SK-N-SH (cell line): Measurements from ENCODE around the gene SOX13. TPM values are rescaled to one million over a fixed set of nuclear protein-coding genes. Genes with fewer than 3 reads are reported as not detected.
A peak's percentile ranks its signal among the peaks of the same experiment; 100 is the strongest.

Experiments used
- CTCF ChIA-PET: fragments of 300-600, 350-600 bp; formaldehyde crosslinking; extraction: SDS; loops from one replicate; lab custom pipeline; 2021; lab: Yijun Ruan, JAX
- POLR2A ChIA-PET: fragments of 350-600 bp; sonication (Branson Sonifier 250); formaldehyde crosslinking; extraction: SDS; loops from one replicate; lab custom pipeline; 2020; ENCODE audit warnings: antibody characterized with exemption, inconsistent platforms; lab: Yijun Ruan, JAX
- DNase-seq: peaks from one replicate; pipeline ENCODE4 v3.0.0; 2012
- H2AFZ ChIP-seq: fragments of 200-600 bp; sonication (generic); 2 replicates; pipeline ENCODE4 v1.8.1; 2016; ENCODE audit warnings: antibody characterized with exemption, mild to moderate bottlenecking, low read depth
- H3F3A ChIP-seq: fragments of 200-600 bp; sonication (generic); replicated peaks from 2 replicates; pipeline ENCODE3; 2016; ENCODE audit warnings: antibody characterized with exemption, mild to moderate bottlenecking; ENCODE audit not compliant: insufficient read depth
- H3K27ac ChIP-seq, 2 experiments: fragments of 200-500 bp in 1 of 2; fragments of 200-600 bp in 1 of 2; sonication (Bioruptor generic) in 1 of 2; sonication (generic), shearing (Covaris generic) in 1 of 2; 2 replicates each; pipeline versions ENCODE4 v1.5.1 to v1.6.1; 2014 to 2016; ENCODE audit warnings: low read depth in 2 of 2, inconsistent platforms in 1 of 2, low read length in 1 of 2, mild to moderate bottlenecking in 1 of 2, mixed read lengths in 1 of 2
- H3K27me3 ChIP-seq: fragments of 200-600 bp; sonication (generic), shearing (Covaris generic); 2 replicates; pipeline ENCODE4 v1.6.1; 2016; ENCODE audit warnings: mixed run types; ENCODE audit not compliant: insufficient read depth
- H3K36me3 ChIP-seq, 2 experiments: fragments of 200-500 bp in 1 of 2; fragments of 200-600 bp in 1 of 2; sonication (Bioruptor generic) in 1 of 2; sonication (generic) in 1 of 2; replicated peaks in 1 of 2; 2 replicates each; pipeline versions ENCODE3 to v1.5.1; 2014 to 2016; ENCODE audit warnings: low read length in 1 of 2, mild to moderate bottlenecking in 1 of 2; ENCODE audit not compliant: insufficient read depth in 2 of 2, control insufficient read depth in 1 of 2
- H3K4me1 ChIP-seq, 2 experiments: fragments of 200-500 bp in 1 of 2; fragments of 200-600 bp in 1 of 2; sonication (Bioruptor generic) in 1 of 2; sonication (generic), shearing (Covaris generic) in 1 of 2; 2 replicates each; pipeline versions ENCODE4 v1.5.1 to v1.6.1; 2014 to 2016; ENCODE audit warnings: low read depth in 1 of 2, low read length in 1 of 2, mixed run types in 1 of 2; ENCODE audit not compliant: insufficient read depth in 2 of 2, control insufficient read depth in 1 of 2
- H3K4me2 ChIP-seq: fragments of 200-600 bp; sonication (generic), shearing (Covaris generic); 2 replicates; pipeline ENCODE4 v1.6.1; 2017; ENCODE audit warnings: mixed run types
- H3K4me3 ChIP-seq, 2 experiments: fragments of 200-500 bp in 1 of 2; fragments of 200-600 bp in 1 of 2; sonication (Bioruptor generic) in 1 of 2; sonication (generic), shearing (Covaris generic) in 1 of 2; 2 replicates each; pipeline versions ENCODE4 v1.5.1 to v1.8.1; 2014 to 2016; ENCODE audit warnings: low read depth in 2 of 2, inconsistent platforms in 1 of 2, low read length in 1 of 2, mild to moderate bottlenecking in 1 of 2, mixed read lengths in 1 of 2, moderate library complexity in 1 of 2
- H3K79me2 ChIP-seq: fragments of 200-600 bp; sonication (generic); 2 replicates; pipeline ENCODE4 v1.8.1; 2017; ENCODE audit warnings: mild to moderate bottlenecking; ENCODE audit not compliant: insufficient read depth
- H3K9ac ChIP-seq: fragments of 200-600 bp; sonication (generic); 2 replicates; pipeline ENCODE4 v1.6.1; 2017; ENCODE audit warnings: mixed run types
- H3K9me2 ChIP-seq: fragments of 200-600 bp; sonication (generic); 2 replicates; pipeline ENCODE4 v1.6.1; 2017; ENCODE audit warnings: mixed run types
- H3K9me3 ChIP-seq: fragments of 200-600 bp; sonication (generic); 2 replicates; pipeline ENCODE4 v1.6.1; 2017; ENCODE audit warnings: mixed run types, mild to moderate bottlenecking, moderate library complexity
- H4K20me1 ChIP-seq: fragments of 200-600 bp; sonication (generic); 2 replicates; pipeline ENCODE4 v1.6.1; 2017; ENCODE audit warnings: mild to moderate bottlenecking, mixed run types; ENCODE audit not compliant: insufficient read depth
- EZH2phosphoT487 ChIP-seq: fragments of 200-600 bp; sonication (generic); IDR thresholded peaks from 2 replicates; pipeline ENCODE4 v1.6.1; 2017; ENCODE audit warnings: low read depth, mixed run types, mild to moderate bottlenecking, antibody characterized with exemption, moderate library complexity, borderline replicate concordance
- GATA2 ChIP-seq: sonication (generic); formaldehyde crosslinking; IDR thresholded peaks from 2 replicates; pipeline ENCODE4 v1.5.0; 2020; ENCODE audit warnings: mild to moderate bottlenecking, missing genetic modification reagents
- IRF3 ChIP-seq: fragments of 150-350 bp; IDR thresholded peaks from 2 replicates; pipeline ENCODE4 v1.6.1; 2016; ENCODE audit warnings: mild to moderate bottlenecking, low read depth, low read length
- MAX ChIP-seq: IDR thresholded peaks from 2 replicates; pipeline ENCODE4 v1.4.0; 2012; ENCODE audit warnings: low read depth
- MEF2A ChIP-seq: IDR thresholded peaks from 2 replicates; pipeline ENCODE4 v1.4.0; 2012; ENCODE audit warnings: low read depth, borderline replicate concordance
- NRF1 ChIP-seq: IDR thresholded peaks from 2 replicates; pipeline ENCODE4 v1.6.1; 2012; ENCODE audit warnings: low read depth, mild to moderate bottlenecking, low read length
- RFX5 ChIP-seq: IDR thresholded peaks from 2 replicates; pipeline ENCODE4 v1.6.1; 2012; ENCODE audit warnings: mild to moderate bottlenecking, improper control_type of control experiment, low read length
- SIN3A ChIP-seq: IDR thresholded peaks from 2 replicates; pipeline ENCODE4 v1.6.1; 2012; ENCODE audit warnings: low read depth, mild to moderate bottlenecking, low read length, moderate library complexity, borderline replicate concordance
- SMC3 ChIP-seq: IDR thresholded peaks from 2 replicates; pipeline ENCODE4 v1.6.1; 2012; ENCODE audit warnings: low read depth, low read length, improper control_type of control experiment
- TAF1 ChIP-seq: IDR thresholded peaks from 2 replicates; pipeline ENCODE4 v1.6.1; 2012; ENCODE audit warnings: low read depth, mild to moderate bottlenecking, low read length, moderate library complexity, borderline replicate concordance
- USF1 ChIP-seq: IDR thresholded peaks from 2 replicates; pipeline ENCODE4 v1.4.0; 2012; ENCODE audit warnings: low read depth, borderline replicate concordance
- YY1 ChIP-seq: IDR thresholded peaks from 2 replicates; pipeline ENCODE4 v1.4.0; 2012; ENCODE audit warnings: low read depth, mild to moderate bottlenecking
- WGBS: methylation state at CpG from one replicate; pipeline ENCODE4 v1.1.6; 2017; ENCODE audit warnings: low lambda C conversion rate; 5-methylcytosine and 5-hydroxymethylcytosine counted together
- polyA plus RNA-seq, 3 experiments: library from polyadenylated mRNA; depleted of rRNA; stranded (reverse); fragments of >200 nt; gene quantifications; 2 replicates each; pipeline ENCODE4 v1.2.3, GENCODE V29; 2012
- TF ChIP-seq, protein P1 (sequence below): IDR thresholded peaks from 2 replicates; pipeline ENCODE4 v1.6.1; 2012; ENCODE audit warnings: mild to moderate bottlenecking, low read depth, low read length, moderate library complexity
- TF ChIP-seq, protein P2 (sequence below): fragments of 200-600 bp; sonication (generic); IDR thresholded peaks from 2 replicates; pipeline ENCODE4 v1.6.1; 2017; ENCODE audit warnings: antibody characterized with exemption, mild to moderate bottlenecking, moderate library complexity
- TF ChIP-seq, protein P3 (sequence below): fragments of 150-350 bp; IDR thresholded peaks from 2 replicates; pipeline ENCODE4 v1.6.1; 2017; ENCODE audit warnings: antibody characterized with exemption, low read length, low read depth, borderline replicate concordance

Gene SOX13
- polyA plus RNA-seq, 1 of the 3 experiments (the other 2 are of a cell fraction): 10.6 TPM

DNA sequence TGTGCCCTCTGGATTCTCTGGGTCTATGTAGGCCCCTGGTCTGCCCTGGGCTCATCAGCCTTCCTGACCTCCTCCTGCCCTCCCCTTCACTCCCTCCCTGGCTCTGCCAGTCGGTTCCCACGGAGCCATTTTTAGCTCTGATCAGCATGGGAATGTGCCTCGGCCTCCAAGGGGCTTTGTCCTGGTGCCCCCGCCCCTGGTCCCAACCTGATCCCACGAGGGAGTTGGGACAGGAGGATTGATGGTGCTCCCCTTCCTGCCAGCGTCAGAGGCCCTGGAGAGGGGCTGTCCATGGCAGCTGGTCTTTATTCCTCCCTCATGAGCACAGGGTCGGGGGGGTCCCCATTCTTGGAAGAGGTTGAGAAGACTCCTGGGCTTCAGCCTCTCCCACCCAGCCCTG is 54.0 kb downstream of the SOX13 start (continued):
- TF ChIP-seq, protein P1, sequence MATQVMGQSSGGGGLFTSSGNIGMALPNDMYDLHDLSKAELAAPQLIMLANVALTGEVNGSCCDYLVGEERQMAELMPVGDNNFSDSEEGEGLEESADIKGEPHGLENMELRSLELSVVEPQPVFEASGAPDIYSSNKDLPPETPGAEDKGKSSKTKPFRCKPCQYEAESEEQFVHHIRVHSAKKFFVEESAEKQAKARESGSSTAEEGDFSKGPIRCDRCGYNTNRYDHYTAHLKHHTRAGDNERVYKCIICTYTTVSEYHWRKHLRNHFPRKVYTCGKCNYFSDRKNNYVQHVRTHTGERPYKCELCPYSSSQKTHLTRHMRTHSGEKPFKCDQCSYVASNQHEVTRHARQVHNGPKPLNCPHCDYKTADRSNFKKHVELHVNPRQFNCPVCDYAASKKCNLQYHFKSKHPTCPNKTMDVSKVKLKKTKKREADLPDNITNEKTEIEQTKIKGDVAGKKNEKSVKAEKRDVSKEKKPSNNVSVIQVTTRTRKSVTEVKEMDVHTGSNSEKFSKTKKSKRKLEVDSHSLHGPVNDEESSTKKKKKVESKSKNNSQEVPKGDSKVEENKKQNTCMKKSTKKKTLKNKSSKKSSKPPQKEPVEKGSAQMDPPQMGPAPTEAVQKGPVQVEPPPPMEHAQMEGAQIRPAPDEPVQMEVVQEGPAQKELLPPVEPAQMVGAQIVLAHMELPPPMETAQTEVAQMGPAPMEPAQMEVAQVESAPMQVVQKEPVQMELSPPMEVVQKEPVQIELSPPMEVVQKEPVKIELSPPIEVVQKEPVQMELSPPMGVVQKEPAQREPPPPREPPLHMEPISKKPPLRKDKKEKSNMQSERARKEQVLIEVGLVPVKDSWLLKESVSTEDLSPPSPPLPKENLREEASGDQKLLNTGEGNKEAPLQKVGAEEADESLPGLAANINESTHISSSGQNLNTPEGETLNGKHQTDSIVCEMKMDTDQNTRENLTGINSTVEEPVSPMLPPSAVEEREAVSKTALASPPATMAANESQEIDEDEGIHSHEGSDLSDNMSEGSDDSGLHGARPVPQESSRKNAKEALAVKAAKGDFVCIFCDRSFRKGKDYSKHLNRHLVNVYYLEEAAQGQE: no peak
- TF ChIP-seq TAF1 (no peak), NRF1 (no peak), USF1 (no peak), SMC3 (no peak)
- TF ChIP-seq, protein P2, sequence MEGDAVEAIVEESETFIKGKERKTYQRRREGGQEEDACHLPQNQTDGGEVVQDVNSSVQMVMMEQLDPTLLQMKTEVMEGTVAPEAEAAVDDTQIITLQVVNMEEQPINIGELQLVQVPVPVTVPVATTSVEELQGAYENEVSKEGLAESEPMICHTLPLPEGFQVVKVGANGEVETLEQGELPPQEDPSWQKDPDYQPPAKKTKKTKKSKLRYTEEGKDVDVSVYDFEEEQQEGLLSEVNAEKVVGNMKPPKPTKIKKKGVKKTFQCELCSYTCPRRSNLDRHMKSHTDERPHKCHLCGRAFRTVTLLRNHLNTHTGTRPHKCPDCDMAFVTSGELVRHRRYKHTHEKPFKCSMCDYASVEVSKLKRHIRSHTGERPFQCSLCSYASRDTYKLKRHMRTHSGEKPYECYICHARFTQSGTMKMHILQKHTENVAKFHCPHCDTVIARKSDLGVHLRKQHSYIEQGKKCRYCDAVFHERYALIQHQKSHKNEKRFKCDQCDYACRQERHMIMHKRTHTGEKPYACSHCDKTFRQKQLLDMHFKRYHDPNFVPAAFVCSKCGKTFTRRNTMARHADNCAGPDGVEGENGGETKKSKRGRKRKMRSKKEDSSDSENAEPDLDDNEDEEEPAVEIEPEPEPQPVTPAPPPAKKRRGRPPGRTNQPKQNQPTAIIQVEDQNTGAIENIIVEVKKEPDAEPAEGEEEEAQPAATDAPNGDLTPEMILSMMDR: no peak

DNA sequence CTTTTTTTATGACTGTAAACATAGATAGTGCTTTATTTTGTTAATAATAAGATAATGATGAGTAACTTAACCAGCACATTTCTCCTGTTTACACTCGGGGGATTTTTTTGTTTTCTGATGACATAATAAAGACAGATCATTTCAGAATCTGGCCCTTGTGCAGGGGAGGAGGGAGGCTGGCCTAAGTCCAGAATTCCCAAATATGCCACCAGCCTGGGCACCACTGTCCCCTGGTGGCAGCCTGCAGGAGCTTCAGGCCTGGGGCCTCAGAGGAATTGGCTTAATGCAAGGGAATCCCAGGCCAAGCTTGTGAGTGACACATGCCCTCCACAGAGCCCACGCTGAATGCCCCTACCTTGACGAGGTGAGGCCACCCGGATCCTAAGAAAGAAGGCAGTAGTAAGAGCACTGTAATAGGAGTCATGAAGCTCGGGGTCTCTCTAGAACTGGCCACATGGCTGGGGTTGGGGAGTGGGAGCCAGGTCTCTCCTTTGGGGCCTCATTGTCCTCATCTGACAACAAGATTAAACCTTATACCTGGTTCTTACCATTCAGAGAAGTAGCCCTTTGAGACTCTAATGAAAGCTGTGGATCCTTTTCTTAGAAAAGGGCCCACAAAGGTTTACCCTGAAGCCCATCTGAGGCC is 54.8 kb downstream of the SOX13 start:
- CTCF ChIA-PET: interaction anchor here (0.6 to 14.7 kb wide), 38 partner anchors 11 to 664 kb away, joined by 3 to 421 read pairs (median 4); partner anchors contain the start of genes ETNK2, MDM4 and SNRPE
- no peaks in the 10 kb centered on the region for H3K9me2 ChIP-seq
- TF ChIP-seq, protein P1: 0 out of 2 replicates have a peak, but pooled peaks have one; percentile 13
- TF ChIP-seq SIN3A: peak; percentile 53; the same call in 1 of the 2 replicates
- no peak for TF ChIP-seq EZH2phosphoT487
- TF ChIP-seq MEF2A: no peak
- TF ChIP-seq, protein P3, sequence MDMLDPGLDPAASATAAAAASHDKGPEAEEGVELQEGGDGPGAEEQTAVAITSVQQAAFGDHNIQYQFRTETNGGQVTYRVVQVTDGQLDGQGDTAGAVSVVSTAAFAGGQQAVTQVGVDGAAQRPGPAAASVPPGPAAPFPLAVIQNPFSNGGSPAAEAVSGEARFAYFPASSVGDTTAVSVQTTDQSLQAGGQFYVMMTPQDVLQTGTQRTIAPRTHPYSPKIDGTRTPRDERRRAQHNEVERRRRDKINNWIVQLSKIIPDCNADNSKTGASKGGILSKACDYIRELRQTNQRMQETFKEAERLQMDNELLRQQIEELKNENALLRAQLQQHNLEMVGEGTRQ: no peak
- no peak for TF ChIP-seq RFX5
- TF ChIP-seq MAX: no peak
- no peak for TF ChIP-seq GATA2 (CRISPR knock-in tag)
- TF ChIP-seq IRF3: no peak
- no peak for TF ChIP-seq YY1
- peak; percentile 96 for TF ChIP-seq SMC3

More for the DNA sequence above, 54.8 kb downstream of the SOX13 start:
- DNase-seq: peak; percentile 88
- Histone ChIP-seq H3K27me3 (no peaks in the 10 kb centered on the region), H4K20me1 (no peaks in the 10 kb centered on the region), H3K9ac (no peak overlapping the region), H2AFZ (no peak overlapping the region), H3K27ac (peak overlapping the region in 1 of 2 experiments; percentile 51; a peak in 1 of 4 replicates), H3K79me2 (no peaks in the 10 kb centered on the region), H3K4me3 (no peak overlapping the region; a peak in 1 of 4 replicates), H3K9me3 (no peaks in the 10 kb centered on the region), H3K4me1 (peaks cover 33 to 59% of the 10 kb centered on the region in 2 experiments), H3K4me2 (no peak overlapping the region; the same call in 1 of the 2 replicates), H3F3A (peaks cover 23% of the 10 kb centered on the region), H3K36me3 (no peaks in the 10 kb centered on the region)
- POLR2A ChIA-PET: interaction anchor here (0.7 to 2.8 kb wide), 4 partner anchors 24 to 265 kb away, joined by 3 to 13 read pairs (median 6); partner anchors contain the start of genes ETNK2 and SOX13
- WGBS: 27% methylated on average over 5 of the region's 5 CpGs
